Astrocyte of the cerebellum (primary cell): ENCODE results near the gene AIG1.

ENCODE experiments used
- DNase-seq: peaks from one replicate; pipeline ENCODE4 v3.0.0-alpha.2; 2011; ENCODE audit warnings: low read depth
- H3K4me3 ChIP-seq: 2 replicates; pipeline ENCODE4 v1.5.1; 2011; ENCODE audit warnings: mild to moderate bottlenecking, low read depth, low read length, moderate library complexity
- in situ Hi-C: cut with HindIII; loops from 2 replicates; pipeline ENCODE4 v1.10.0; 2017; ENCODE audit warnings: low sequenced_read_pairs
- TF ChIP-seq, protein P1 (sequence below): IDR thresholded peaks from 2 replicates; pipeline ENCODE4 v1.5.1; 2012; ENCODE audit warnings: low read length, low read depth, moderate library complexity, mild to moderate bottlenecking; ENCODE audit errors: missing control alignments

The AIG1 gene

DNA sequence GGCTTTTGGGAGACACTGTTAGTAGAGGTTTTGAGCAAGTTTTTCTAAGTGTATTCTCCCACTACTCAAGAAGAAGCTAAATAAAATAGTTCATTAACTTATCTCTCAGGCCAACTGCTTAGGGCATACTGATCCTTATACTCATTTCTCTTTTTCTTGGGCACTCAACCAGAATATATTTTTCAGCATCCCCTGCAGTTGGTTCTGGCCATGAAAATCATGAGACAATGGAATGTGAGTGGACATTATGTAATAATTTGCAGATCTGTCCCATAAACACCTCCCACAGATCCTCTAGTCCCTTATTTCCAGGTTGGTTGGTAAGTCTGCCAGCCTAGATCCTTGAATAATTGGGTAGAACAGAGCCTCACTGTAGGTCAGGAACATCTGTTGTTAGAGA, 136.7 kb downstream of the AIG1 start:
- in situ Hi-C loops: no loop called here
- TF ChIP-seq, protein P1, sequence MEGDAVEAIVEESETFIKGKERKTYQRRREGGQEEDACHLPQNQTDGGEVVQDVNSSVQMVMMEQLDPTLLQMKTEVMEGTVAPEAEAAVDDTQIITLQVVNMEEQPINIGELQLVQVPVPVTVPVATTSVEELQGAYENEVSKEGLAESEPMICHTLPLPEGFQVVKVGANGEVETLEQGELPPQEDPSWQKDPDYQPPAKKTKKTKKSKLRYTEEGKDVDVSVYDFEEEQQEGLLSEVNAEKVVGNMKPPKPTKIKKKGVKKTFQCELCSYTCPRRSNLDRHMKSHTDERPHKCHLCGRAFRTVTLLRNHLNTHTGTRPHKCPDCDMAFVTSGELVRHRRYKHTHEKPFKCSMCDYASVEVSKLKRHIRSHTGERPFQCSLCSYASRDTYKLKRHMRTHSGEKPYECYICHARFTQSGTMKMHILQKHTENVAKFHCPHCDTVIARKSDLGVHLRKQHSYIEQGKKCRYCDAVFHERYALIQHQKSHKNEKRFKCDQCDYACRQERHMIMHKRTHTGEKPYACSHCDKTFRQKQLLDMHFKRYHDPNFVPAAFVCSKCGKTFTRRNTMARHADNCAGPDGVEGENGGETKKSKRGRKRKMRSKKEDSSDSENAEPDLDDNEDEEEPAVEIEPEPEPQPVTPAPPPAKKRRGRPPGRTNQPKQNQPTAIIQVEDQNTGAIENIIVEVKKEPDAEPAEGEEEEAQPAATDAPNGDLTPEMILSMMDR: no peak
- H3K4me3 ChIP-seq: no peak overlapping the region
- no peak for DNase-seq

DNA sequence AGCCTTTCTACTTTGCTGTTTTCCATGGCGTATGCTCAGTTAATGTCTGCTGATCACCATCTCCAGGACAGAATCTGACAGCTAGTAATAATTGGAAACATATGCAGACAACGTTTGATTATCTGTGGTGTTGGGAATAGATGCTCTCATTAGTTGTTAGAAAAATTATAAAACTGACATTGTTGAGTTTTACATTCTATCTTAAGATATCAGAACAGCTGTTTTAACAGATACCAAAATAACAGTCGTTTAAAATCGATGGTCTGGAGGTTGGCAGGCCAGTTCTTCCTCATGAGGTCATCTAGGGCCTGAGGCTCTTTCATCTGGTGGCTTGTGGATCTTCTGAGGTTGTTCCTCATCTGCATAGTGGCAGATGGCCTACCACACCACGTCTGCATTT, 137.6 kb downstream of the AIG1 start:
- in situ Hi-C loops: no loop called here
- no peak overlapping the region for H3K4me3 ChIP-seq
- TF ChIP-seq, protein P1: no peak
- DNase-seq: no peak

DNA sequence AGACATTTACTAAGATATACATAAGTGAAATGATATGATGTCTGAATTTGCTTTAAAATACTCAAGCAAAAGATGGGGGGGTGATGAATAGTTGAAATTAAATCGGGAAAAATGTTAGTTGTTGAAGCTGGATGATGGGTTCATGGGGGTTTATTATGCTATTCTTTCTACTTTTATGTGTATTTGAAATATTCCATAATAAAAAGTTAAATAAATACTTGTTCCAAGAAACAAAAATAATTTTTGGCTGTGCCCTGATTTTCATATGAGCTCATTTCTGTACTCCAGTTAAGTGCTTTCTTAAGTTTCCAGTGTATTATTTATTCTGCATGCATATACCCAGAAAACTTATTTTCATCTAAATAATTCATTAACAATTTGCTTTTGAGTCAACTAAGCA, 138.6 kb downstream of the AIG1 start:
- no peak overlapping the region for H3K4me3 ChIP-seq
- in situ Hi-C loops: no loop called here
- TF ChIP-seq, protein P1: no peak
- DNase-seq: no peak

DNA sequence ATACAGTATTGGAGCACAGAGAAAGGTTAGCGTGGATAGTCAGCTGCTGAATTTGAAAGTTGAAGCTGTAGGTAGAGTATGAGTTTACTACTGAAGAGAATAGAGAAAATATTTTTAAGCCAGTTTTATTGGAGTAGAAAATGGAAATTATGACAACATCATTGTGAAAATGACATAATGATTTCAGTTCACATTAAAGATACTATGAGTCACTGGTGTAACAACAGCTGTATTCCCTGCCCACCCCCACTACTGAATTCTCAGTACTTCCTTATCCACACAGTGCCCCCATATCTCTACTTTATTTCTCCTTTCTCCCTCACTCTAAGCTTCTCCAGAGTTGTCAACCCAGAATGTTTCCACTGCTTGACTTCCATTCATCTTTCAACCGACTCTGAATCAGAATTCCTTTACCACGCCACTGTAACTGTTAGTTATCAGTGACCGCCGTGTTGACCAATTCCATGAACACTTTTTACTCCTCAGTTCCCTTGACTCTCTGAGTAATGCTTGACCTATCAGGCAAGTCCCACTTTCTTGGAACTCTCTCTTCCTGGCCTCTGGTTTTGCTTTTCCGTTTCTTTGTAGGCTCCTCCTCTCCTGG, 139.6 kb downstream of the AIG1 start:
- TF ChIP-seq, protein P1: no peak
- no peak for DNase-seq
- no peak overlapping the region for H3K4me3 ChIP-seq
- in situ Hi-C loops: no loop called here

DNA sequence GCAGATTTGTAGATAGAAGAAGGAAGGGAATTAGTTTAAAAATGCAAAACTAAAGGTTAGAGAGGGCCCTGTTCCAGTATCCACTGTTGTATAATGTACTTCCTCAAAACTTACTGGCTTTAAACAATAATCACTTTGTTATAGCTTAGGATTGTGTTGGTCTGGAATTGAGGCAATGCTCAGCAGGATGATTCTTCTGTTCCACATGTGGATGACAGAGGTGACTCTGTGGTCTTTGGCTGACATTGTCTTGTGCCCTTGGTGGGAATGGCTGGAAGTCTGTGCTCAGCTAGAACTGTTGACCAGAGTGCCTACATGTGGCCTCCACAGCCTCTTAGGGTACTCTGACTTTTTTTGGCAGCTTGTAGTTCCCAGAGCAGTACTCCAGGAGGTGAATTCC, 143.4 kb downstream of the AIG1 start:
- no peak for DNase-seq
- H3K4me3 ChIP-seq: no peak overlapping the region
- in situ Hi-C loops: no loop called here
- TF ChIP-seq, protein P1: no peak

DNA sequence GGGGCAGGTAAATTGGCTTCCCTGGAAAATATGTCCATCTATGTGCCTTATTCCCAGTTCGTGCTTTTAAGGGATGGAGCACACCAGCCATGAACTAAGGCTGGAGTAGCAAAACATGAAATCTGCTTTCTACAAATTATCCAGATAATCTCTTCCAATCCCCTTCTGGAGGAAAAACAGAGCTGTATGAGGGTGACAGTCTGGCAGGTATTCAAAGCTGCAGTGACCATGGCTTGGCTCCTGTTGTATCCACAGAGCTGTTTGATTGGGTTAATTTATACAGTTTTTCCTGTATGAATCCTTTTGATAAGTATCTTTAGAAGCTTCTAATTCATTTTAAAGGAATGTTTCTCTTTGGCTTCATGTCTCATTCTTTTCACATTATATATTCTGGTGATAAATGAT, 144.4 kb downstream of the AIG1 start:
- in situ Hi-C loops: no loop called here
- H3K4me3 ChIP-seq: no peak overlapping the region
- DNase-seq: no peak
- TF ChIP-seq, protein P1: no peak
